Liver (tissue), 9 donors: Measurements from ENCODE around the gene ABLIM2. TPM values are rescaled to one million over a fixed set of nuclear protein-coding genes. Genes with fewer than 3 reads are reported as not detected.

Experiments
- DNase-seq: peaks from one replicate; pipeline ENCODE4 v3.0.0-alpha.2; 2017; ENCODE audit warnings: low spot score
- H3K27ac ChIP-seq, 2 donors: one replicate each; pipeline ENCODE4 v1.7.0; 2013; ENCODE audit warnings: inconsistent platforms in 2 of 2, low read length in 2 of 2, control low read depth in 1 of 2, low read depth in 1 of 2, mild to moderate bottlenecking in 1 of 2
- H3K27me3 ChIP-seq, 4 donors: one replicate each; pipeline versions ENCODE4 v1.6.1 to v1.7.0; 2013; ENCODE audit warnings: low read length in 3 of 4, inconsistent platforms in 1 of 4, mild to moderate bottlenecking in 1 of 4, moderate library complexity in 1 of 4; ENCODE audit not compliant: control insufficient read depth in 4 of 4, insufficient read depth in 4 of 4
- H3K36me3 ChIP-seq, 4 donors: one replicate each; pipeline versions ENCODE4 v1.6.1 to v1.7.0; 2013; ENCODE audit warnings: low read length in 3 of 4, mild to moderate bottlenecking in 3 of 4, low read depth in 1 of 4, moderate library complexity in 1 of 4; ENCODE audit not compliant: control insufficient read depth in 4 of 4, insufficient read depth in 3 of 4
- H3K4me1 ChIP-seq, 4 donors: one replicate each; pipeline versions ENCODE4 v1.6.1 to v1.7.0; 2013; ENCODE audit warnings: low read length in 3 of 4, mild to moderate bottlenecking in 3 of 4, moderate library complexity in 1 of 4; ENCODE audit not compliant: control insufficient read depth in 4 of 4, insufficient read depth in 4 of 4
- H3K4me3 ChIP-seq, 3 donors: one replicate each; pipeline versions ENCODE4 v1.6.1 to v1.7.0; 2013; ENCODE audit warnings: low read length in 3 of 3, control low read depth in 1 of 3, low read depth in 1 of 3, mild to moderate bottlenecking in 1 of 3
- H3K9ac ChIP-seq, 2 donors: one replicate each; pipeline ENCODE4 v1.7.0; 2013; ENCODE audit warnings: low read length in 2 of 2, mild to moderate bottlenecking in 2 of 2, moderate library complexity in 2 of 2, control low read depth in 1 of 2, low read depth in 1 of 2
- H3K9me3 ChIP-seq, 4 donors: one replicate each; pipeline versions ENCODE4 v1.6.1 to v1.7.0; 2013; ENCODE audit warnings: low read length in 3 of 4; ENCODE audit not compliant: control insufficient read depth in 4 of 4
- ATF3 ChIP-seq: IDR thresholded peaks from 2 replicates; pipeline ENCODE4 v1.6.1; 2016; ENCODE audit warnings: antibody characterized with exemption
- CTCF ChIP-seq: fragments of 150-350 bp; IDR thresholded peaks from 2 replicates; pipeline ENCODE4 v1.5.1; 2017; ENCODE audit warnings: improper control_type of control experiment, low read depth, low read length; ENCODE audit not compliant: missing input control
- EGR1 ChIP-seq, 2 donors: IDR thresholded peaks; 2 replicates each; pipeline ENCODE4 v1.6.1; 2016 to 2018; ENCODE audit warnings: antibody characterized with exemption in 2 of 2, low read depth in 2 of 2
- FOXA1 ChIP-seq: IDR thresholded peaks from 2 replicates; pipeline ENCODE4 v1.6.1; 2016; ENCODE audit warnings: antibody characterized with exemption
- FOXA2 ChIP-seq: IDR thresholded peaks from 2 replicates; pipeline ENCODE4 v1.6.1; 2016; ENCODE audit warnings: antibody characterized with exemption
- GABPA ChIP-seq, 2 donors: IDR thresholded peaks in 1 of 2; conservative IDR thresholded peaks in 1 of 2; 2 replicates each; pipeline ENCODE4 v1.6.1; 2016; ENCODE audit warnings: antibody characterized with exemption in 2 of 2, mild to moderate bottlenecking in 1 of 2, moderate library complexity in 1 of 2
- HNF4A ChIP-seq, 2 donors: conservative IDR thresholded peaks; 2 replicates each; pipeline ENCODE4 v1.6.1; 2016; ENCODE audit warnings: antibody characterized with exemption in 2 of 2, mild to moderate bottlenecking in 2 of 2
- HNF4G ChIP-seq: IDR thresholded peaks from 2 replicates; pipeline ENCODE4 v1.6.1; 2016; ENCODE audit warnings: antibody characterized with exemption
- MAX ChIP-seq: IDR thresholded peaks from 2 replicates; pipeline ENCODE4 v1.6.1; 2016; ENCODE audit warnings: antibody characterized with exemption
- RAD21 ChIP-seq, 2 donors: IDR thresholded peaks; 2 replicates each; pipeline ENCODE4 v1.6.1; 2016; ENCODE audit warnings: antibody characterized with exemption in 2 of 2, mild to moderate bottlenecking in 2 of 2
- RXRA ChIP-seq, 2 donors: IDR thresholded peaks; 2 replicates each; pipeline ENCODE4 v1.6.1; 2017 to 2018; ENCODE audit warnings: antibody characterized with exemption in 2 of 2, mild to moderate bottlenecking in 1 of 2
- SP1 ChIP-seq: IDR thresholded peaks from 2 replicates; pipeline ENCODE4 v1.6.1; 2018; ENCODE audit warnings: antibody characterized with exemption, mild to moderate bottlenecking
- TAF1 ChIP-seq: conservative IDR thresholded peaks from 2 replicates; pipeline ENCODE4 v1.6.1; 2016; ENCODE audit warnings: antibody characterized with exemption, mild to moderate bottlenecking
- ZBTB33 ChIP-seq: IDR thresholded peaks from 2 replicates; pipeline ENCODE4 v1.6.1; 2016; ENCODE audit warnings: antibody characterized with exemption
- WGBS: extraction: QIAGEN DNeasy Blood & Tissue Kit; methylation state at CpG from one replicate; pipeline ENCODE4 v1.1.7; 2013; 5-methylcytosine and 5-hydroxymethylcytosine counted together
- polyA plus RNA-seq, 2 donors: library from polyadenylated mRNA; stranded (reverse) in 1 of 2; unstranded in 1 of 2; fragments of 200-250 nt in 1 of 2; fragments of >200 nt in 1 of 2; fragmentation: Nextera tagmentation in 1 of 2; extraction: Ambion mirVana in 1 of 2; gene quantifications; one replicate each; pipeline versions ENCODE4 v1.2.1 to v1.2.3, GENCODE V29; 2013 to 2015
- total RNA-seq, 2 donors: library from RNA; depleted of rRNA; stranded (reverse); fragments of >200 nt; gene quantifications; one replicate each; pipeline ENCODE4 v1.2.3, GENCODE V29; 2014
- donor health status: healthy.
- donor health status: healthy.
- donor health status: healthy.
- donor health status: healthy.
- donor health status: healthy.

Gene ABLIM2
- total and polyA plus RNA-seq, 4 donors: 0.75 to 2.5 (median 0.93) TPM

GRCh38 chr4:8146157-8146556 is 12.5 kb downstream of the ABLIM2 start:
- Histone ChIP-seq H3K9ac (no peak overlapping the region), H3K36me3 (no peaks in the 10 kb centered on the region), H3K27me3 (no peaks in the 10 kb centered on the region), H3K9me3 (no peaks in the 10 kb centered on the region), H3K27ac (peak overlapping the region in 1 of 2 donors; percentile 65), H3K4me1 (peaks cover 4 to 24% (median 20%) of the 10 kb centered on the region in 4 donors), H3K4me3 (no peak overlapping the region)
- 81% methylated on average over 9 of the region's 9 CpGs for WGBS
- DNase-seq: no peak
- no peak for TF ChIP-seq RAD21 (IDR thresholded peaks at IDR 0.05)
- no peak for TF ChIP-seq EGR1 (IDR thresholded peaks at IDR 0.05; ENCODE audit: low read depth in 2 of 2)
- TF ChIP-seq TAF1: no peak
- TF ChIP-seq HNF4A (conservative IDR thresholded peaks at IDR 0.05): no peak
- no peak for TF ChIP-seq ATF3
- TF ChIP-seq FOXA2: no peak
- TF ChIP-seq MAX: no peak
- TF ChIP-seq FOXA1: no peak

GRCh38 chr4:8144359-8144758 is 14.3 kb downstream of the ABLIM2 start:
- Histone ChIP-seq H3K9me3 (no peaks in the 10 kb centered on the region), H3K4me3 (no peak overlapping the region), H3K9ac (no peak overlapping the region), H3K36me3 (no peaks in the 10 kb centered on the region), H3K27ac (peak overlapping the region; percentile 61 to 80), H3K27me3 (no peaks in the 10 kb centered on the region), H3K4me1 (peaks cover 4 to 24% (median 20%) of the 10 kb centered on the region in 4 donors)
- no peak for TF ChIP-seq HNF4G
- TF ChIP-seq HNF4A (conservative IDR thresholded peaks at IDR 0.05): no peak
- no peak for TF ChIP-seq EGR1 (IDR thresholded peaks at IDR 0.05; ENCODE audit: low read depth in 2 of 2)
- DNase-seq: no peak
- 61% methylated on average over 15 of the region's 15 CpGs for WGBS

- Histone ChIP-seq H3K36me3 (no peaks in the 10 kb centered on the region), H3K9me3 (no peaks in the 10 kb centered on the region), H3K4me1 (peaks cover 4 to 24% (median 20%) of the 10 kb centered on the region in 4 donors), H3K27ac (peak overlapping the region in 1 of 2 donors; percentile 9), H3K27me3 (no peaks in the 10 kb centered on the region), H3K9ac (no peak overlapping the region), H3K4me3 (no peak overlapping the region)
- no peak for TF ChIP-seq HNF4A (conservative IDR thresholded peaks at IDR 0.05)
- no peak for TF ChIP-seq FOXA2
- TF ChIP-seq HNF4G: no peak
- TF ChIP-seq RXRA (IDR thresholded peaks at IDR 0.05): no peak
- no peak for TF ChIP-seq SP1
- TF ChIP-seq ZBTB33: no peak
- no peak for TF ChIP-seq GABPA (IDR thresholded peaks at IDR 0.05 in 1 of 2, conservative IDR thresholded peaks at IDR 0.05 in 1 of 2)
- no peak for TF ChIP-seq FOXA1
- no peak for TF ChIP-seq CTCF
- no peak for TF ChIP-seq RAD21 (IDR thresholded peaks at IDR 0.05)
- DNase-seq: no peak
- WGBS: 91% methylated on average over 11 of the region's 11 CpGs
Observed at GRCh38 chr4:8143392-8144140, 15.0 kb downstream of the ABLIM2 start.
